ENCODE measurements around the gene TXNDC12. TPM values are rescaled to one million over a fixed set of nuclear protein-coding genes. Genes with fewer than 3 reads are reported as not detected.
"Not testable (repeated sequence)": the region's sequence is repeated elsewhere in the genome, so short reads cannot be mapped to it uniquely, and the experiment has no call there.

The TXNDC12 gene
- 10 to 100 TPM in 11 of 12 donors, not detected in 1; 21.3 to 43.6 (median 30.9) TPM for polyA plus RNA-seq (ENCODE audit: insufficient read length in 12 of 12)
- long read RNA-seq, donor 1, transcript TXNDC12-201 (7 exons, 2,396 nt), result major isoform, 55 of 177 reads
- long read RNA-seq, donor 1, partial matches to known transcripts, result 116 of 177 reads
- long read RNA-seq, donor 1, other reads (novel, unspliced or antisense), result 6 of 177 reads
- long read RNA-seq, donor 2, transcript TXNDC12-201 (7 exons, 2,396 nt), result major isoform, 26 of 26 reads
- long read RNA-seq, donor 2, partial matches to known transcripts, result 0 of 26 reads
- long read RNA-seq, donor 2, other reads (novel, unspliced or antisense), result 0 of 26 reads
- long read RNA-seq, donor 3, transcript TXNDC12-201 (7 exons, 2,396 nt), result major isoform, 13 of 18 reads
- long read RNA-seq, donor 3, partial matches to known transcripts, result 5 of 18 reads
- long read RNA-seq, donor 3, other reads (novel, unspliced or antisense), result 0 of 18 reads
- long read RNA-seq, donor 4, transcript TXNDC12-201 (7 exons, 2,396 nt), result major isoform, 15 of 16 reads
- long read RNA-seq, donor 4, partial matches to known transcripts, result 0 of 16 reads
- long read RNA-seq, donor 4, other reads (novel, unspliced or antisense), result 0 of 16 reads
- long read RNA-seq, donor 5, transcript TXNDC12-201 (7 exons, 2,396 nt), result major isoform, 47 of 307 reads
- long read RNA-seq, donor 5, partial matches to known transcripts, result 68 of 307 reads
- long read RNA-seq, donor 5, other reads (novel, unspliced or antisense), result 192 of 307 reads
- long read RNA-seq, donor 6, transcript TXNDC12-201 (7 exons, 2,396 nt), result major isoform, 16 of 16 reads
- long read RNA-seq, donor 6, partial matches to known transcripts, result 0 of 16 reads
- long read RNA-seq, donor 6, other reads (novel, unspliced or antisense), result 0 of 16 reads
- long read RNA-seq, donor 7, transcript TXNDC12-201 (7 exons, 2,396 nt), result major isoform, 15 of 15 reads
- long read RNA-seq, donor 7, partial matches to known transcripts, result 0 of 15 reads
- long read RNA-seq, donor 7, other reads (novel, unspliced or antisense), result 0 of 15 reads
- long read RNA-seq, donor 8, transcript TXNDC12-201 (7 exons, 2,396 nt), result major isoform, 38 of 38 reads
- long read RNA-seq, donor 8, partial matches to known transcripts, result 0 of 38 reads
- long read RNA-seq, donor 8, other reads (novel, unspliced or antisense), result 0 of 38 reads
- long read RNA-seq, donor 9, transcript TXNDC12-201 (7 exons, 2,396 nt), result major isoform, 24 of 33 reads
- long read RNA-seq, donor 9, partial matches to known transcripts, result 9 of 33 reads
- long read RNA-seq, donor 9, other reads (novel, unspliced or antisense), result 0 of 33 reads
- long read RNA-seq, donor 10, transcript TXNDC12-201 (7 exons, 2,396 nt), result major isoform, 20 of 25 reads
- long read RNA-seq, donor 10, partial matches to known transcripts, result 5 of 25 reads
- long read RNA-seq, donor 10, other reads (novel, unspliced or antisense), result 0 of 25 reads
- long read RNA-seq, donor 11, transcript TXNDC12-201 (7 exons, 2,396 nt), result major isoform, 29 of 29 reads
- long read RNA-seq, donor 11, partial matches to known transcripts, result 0 of 29 reads
- long read RNA-seq, donor 11, other reads (novel, unspliced or antisense), result 0 of 29 reads

GRCh38 chr1:52055066-52055865 lies at the start of gene TXNDC12:
TXNDC12 (minus strand) TSS chr1:52055191; CDS start chr1:52055096, 95 bp downstream.
- DNase-seq, result peak; percentile 89

DNA sequence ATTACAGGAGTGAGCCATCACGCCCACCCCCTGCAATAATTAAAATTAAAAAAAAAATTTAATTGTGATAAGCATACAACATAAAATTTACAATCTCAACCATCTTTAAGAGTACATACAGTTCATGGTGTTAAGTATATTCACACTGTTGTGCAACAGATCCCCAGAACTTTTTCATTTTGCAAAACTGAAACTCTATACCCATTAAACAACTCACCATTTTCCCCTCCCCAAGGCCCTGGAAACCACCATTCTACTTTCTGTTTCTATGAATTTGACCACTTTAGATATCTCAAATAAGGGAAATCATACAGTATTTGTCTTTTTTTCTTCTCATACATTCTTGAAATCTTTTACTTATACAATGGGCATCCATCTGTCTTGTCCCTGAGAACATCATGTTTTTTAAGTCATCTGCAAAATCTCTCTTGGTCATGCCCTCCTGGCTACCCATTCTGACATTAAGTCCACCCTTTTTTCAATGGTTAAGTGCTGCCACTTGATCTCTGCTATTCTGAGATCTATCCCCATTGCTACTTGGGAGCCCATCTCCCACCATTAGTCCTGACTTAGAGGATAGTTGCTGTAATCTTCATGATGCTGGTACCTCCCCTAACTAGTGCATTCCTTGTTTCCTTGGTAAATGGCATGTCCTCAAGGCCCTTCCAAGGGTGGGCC lies 47.5 kb upstream of the TXNDC12 start:
- DNase-seq, result no peak

DNA sequence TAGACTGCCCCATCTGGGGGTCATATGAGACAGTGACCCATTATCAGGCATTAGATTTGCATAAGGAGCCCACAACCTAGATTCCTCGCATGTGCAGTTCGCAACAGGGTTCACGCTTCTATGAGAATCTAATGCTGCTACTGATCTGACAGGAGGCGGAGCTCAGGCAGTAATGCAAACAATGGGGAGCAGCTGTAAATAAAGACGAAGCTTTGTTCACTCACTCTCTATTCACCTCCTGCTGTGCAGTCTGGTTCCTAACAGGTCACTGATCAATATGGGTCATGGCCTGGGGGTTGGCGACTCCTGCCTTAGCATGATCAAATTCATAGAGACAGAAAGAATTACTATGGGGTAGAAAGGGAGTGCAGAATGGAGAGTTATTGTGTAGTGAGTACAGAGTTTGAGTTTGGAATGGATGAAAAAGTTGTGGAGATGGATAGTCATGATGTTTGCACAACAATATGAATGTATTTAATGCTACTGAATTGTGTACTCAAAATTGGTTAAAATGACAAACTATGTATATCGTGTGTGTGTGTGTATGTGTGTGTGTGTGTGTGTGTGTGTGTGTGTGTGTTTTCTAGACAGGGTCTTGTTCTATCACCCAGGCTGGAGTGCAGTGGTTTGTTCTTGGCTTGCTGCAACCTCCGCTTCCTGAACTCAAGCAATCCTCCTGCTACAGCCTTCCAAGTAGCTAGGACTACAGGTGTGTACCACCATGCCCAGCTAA lies 43.3 kb upstream of the TXNDC12 start:
- DNase-seq, result no peak

GRCh38 chr1:52096216-52096615 lies 41.2 kb upstream of the TXNDC12 start:
- DNase-seq, result no peak

DNA sequence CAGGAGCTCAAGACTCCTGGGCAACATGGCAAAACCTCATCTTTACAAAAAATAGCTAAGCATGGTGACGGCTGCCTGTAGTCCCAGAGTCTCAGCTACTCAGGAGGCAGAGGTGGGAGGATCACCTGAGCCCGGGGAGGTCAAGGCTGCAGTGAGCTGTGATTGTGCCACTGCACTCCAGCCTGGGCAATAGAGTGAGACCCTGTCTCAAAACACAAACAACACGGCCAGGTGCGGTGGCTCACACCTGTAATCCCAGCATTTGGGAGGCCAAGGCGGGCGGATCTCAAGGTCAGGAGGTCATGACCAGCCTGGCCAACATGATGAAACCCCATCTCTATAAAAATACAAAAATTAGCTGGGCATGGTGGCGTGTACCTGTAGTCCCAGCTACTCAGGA lies 39.3 kb upstream of the TXNDC12 start:
- DNase-seq, result not testable (repeated sequence)

GRCh38 chr1:52087892-52088291 lies 32.9 kb upstream of the TXNDC12 start:
- DNase-seq, result not testable (repeated sequence)

DNA sequence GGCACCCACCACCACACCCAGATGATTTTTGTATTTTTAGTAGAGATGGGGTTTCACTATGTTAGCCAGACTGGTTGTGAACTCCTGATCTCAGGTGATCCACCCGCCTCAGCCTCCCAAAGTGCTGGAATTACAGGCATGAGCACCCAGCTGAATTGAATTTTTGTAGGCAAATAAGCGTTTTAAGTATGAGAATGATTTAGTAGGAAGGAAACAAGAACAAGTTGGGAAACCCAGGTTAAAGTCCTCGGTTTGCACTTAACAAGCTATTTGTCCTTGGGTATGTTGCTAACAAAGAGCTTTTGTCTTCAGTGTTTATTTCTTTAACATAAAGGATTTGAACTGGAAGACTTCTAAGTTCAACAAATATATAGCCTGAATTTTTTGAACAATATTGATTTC lies 25.0 kb upstream of the TXNDC12 start:
- no peak for DNase-seq

DNA sequence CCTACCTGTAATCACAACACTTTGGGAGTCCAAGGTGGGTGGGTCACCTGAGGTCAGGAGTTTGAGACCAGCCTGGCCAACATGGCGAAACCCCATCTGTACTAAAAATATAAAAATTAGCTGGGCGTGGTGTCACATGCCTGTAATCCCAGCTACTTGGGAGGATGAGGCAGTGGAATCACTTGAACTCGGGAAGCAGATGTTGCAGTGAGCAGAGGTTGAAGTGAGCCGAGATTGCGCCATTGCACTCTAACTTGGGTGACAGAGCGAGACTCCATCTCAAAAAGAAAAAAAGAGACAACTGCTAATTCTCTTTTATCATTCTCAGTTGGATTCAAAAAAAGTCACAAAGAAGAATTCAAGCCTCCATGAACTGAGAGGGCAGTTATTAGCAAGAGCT lies 22.3 kb upstream of the TXNDC12 start:
- not testable (repeated sequence) for DNase-seq

DNA sequence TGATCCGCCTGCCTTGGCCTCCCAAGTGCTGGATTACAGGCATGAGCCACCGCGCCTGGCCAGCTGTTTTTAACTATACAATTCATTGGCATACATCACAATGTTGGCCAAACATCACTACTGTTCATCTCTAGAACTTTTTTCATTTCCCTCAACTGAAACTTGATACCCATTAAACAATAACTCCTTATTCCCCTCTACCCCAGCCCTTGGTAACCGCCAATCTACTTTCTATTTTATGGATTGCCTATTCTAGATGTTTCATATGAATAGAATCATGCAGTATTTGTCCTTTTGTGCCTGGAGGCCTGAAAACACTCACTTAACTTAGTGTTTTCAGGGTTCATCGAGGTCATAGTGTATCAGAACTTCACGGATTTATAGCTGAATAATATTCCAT lies 17.3 kb upstream of the TXNDC12 start:
- no peak for DNase-seq

DNA sequence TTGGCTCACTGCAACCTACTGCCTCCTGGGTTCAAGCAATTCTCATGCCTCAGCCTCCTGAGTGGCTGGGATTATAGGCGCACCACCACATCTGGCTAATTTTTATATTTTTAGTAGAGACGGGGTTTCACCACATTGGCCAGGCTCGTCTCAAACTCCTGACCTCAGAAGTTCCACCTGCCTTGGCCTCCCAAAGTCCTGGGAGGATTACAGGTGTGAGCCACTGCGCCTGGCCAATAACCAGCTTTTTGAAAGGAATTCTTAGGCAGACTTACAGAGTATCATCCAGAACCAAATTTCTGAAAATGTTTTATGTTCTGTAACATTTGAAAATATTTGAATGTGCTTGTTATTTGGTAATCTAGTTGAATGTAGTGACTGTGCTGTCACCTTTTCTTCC lies 15.7 kb upstream of the TXNDC12 start:
- no peak for DNase-seq

DNA sequence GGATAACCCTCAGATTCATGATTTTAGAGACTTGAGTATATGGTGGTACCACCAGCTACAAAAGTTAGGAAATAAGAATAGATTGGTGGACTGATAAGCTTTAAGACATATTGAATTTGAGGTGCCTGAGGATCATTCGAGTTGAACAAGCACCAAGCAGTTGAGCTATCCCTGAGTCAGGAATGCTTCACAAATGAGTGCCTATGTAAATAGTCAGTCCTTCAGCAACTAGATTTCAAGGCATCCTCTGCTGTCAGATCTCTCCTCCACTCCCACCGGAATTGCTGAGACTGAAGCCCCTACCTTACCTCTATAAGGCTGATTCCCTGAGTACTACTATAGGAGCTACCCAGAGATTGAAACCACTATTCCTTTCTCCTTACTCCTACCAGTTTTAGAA lies 8.2 kb upstream of the TXNDC12 start:
- DNase-seq, result no peak

- DNase-seq, result no peak
These were observed 5.8 kb upstream of the TXNDC12 start for GRCh38 chr1:52060822-52061221.

- no peak for DNase-seq
These were observed 4.9 kb upstream of the TXNDC12 start for GRCh38 chr1:52059888-52060287.

GRCh38 chr1:52059321-52059720 lies 4.3 kb upstream of the TXNDC12 start:
- DNase-seq, result no peak

- DNase-seq, result no peak
These were observed 3.0 kb upstream of the TXNDC12 start for GRCh38 chr1:52057876-52058415.

DNA sequence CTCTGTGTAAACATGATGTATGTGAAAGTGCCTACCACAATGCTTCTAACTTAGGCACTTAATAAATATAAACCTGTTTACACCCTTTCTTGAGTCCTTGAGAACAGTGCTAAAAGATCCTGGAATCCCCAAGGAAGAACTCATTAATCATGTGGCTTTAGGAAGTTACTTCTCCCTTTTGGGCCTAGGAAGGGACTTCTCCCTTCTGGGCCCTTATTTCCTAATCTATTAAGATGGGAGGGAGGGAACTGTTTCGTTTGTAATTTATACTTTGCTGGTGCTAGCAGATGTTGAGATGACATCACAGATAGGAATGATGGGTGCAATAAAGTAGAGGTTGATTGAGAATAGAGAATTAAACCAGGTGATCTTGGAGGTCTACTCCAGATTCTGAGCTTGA lies 2.3 kb upstream of the TXNDC12 start:
- DNase-seq, result no peak

DNA sequence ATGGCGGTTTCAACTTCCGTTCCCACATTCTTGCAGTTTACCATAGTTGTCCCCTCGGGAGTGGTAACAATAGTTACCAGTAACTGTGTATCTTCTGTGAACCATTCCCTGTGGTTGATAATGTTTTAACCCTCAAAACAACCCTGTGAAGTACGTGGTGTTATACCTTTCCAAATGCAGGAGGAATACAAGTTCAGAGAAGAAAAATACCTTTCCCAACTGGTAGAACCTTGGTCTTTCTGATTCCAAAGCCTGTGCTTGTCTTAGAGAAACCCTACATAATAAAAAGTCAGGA lies 1.9 kb upstream of the TXNDC12 start:
- DNase-seq, result no peak

- DNase-seq, result peak; percentile 89
These were observed 1.4 kb upstream of the TXNDC12 start, which contains the start of gene BTF3L4 for GRCh38 chr1:52056163-52056936. BTF3L4 (plus strand) TSS chr1:52056295; CDS start chr1:52059848, 3,553 bp downstream.

All from muscle of arm (tissue), 14 donors.